M059J (cell line): ENCODE data around the gene MYO1G. TPM values are rescaled to one million over a fixed set of nuclear protein-coding genes. Genes with fewer than 3 reads are reported as not detected.

Experiments
- DNase-seq: peaks from one replicate; pipeline ENCODE4 v3.0.0-alpha.2; 2012; ENCODE audit warnings: low read depth
- total RNA-seq: library from RNA; depleted of rRNA; stranded (reverse); fragments of >200 nt; shearing (Covaris generic); gene quantifications from 2 replicates; pipeline ENCODE4 v1.2.3, GENCODE V29; 2014

The MYO1G gene
- total RNA-seq, 1 experiment from 2014 or later = not detected

- no peak for DNase-seq
These were observed 2.4 kb upstream of the MYO1G start for GRCh38 chr7:44981035-44981706.

- DNase-seq = peak; percentile 54
These were observed 1.7 kb upstream of the MYO1G start for GRCh38 chr7:44980393-44981034.

- DNase-seq = peak; percentile 24
These were observed 922 bp upstream of the MYO1G start for GRCh38 chr7:44979481-44980392.

- no peak for DNase-seq
These were observed 868 bp downstream of the MYO1G start for GRCh38 chr7:44977959-44978335.

GRCh38 chr7:44977304-44977958, 1.4 kb downstream of the MYO1G start:
- DNase-seq = no peak

GRCh38 chr7:44976746-44977196, 2.0 kb downstream of the MYO1G start:
- no peak for DNase-seq

- DNase-seq = no peak
These were observed 2.6 kb downstream of the MYO1G start for GRCh38 chr7:44976040-44976745.

GRCh38 chr7:44975331-44976039, 3.3 kb downstream of the MYO1G start:
- DNase-seq = no peak

- no peak for DNase-seq
These were observed 4.3 kb downstream of the MYO1G start for GRCh38 chr7:44974549-44974948.

GRCh38 chr7:44973610-44974401, 5.0 kb downstream of the MYO1G start:
- DNase-seq = peak; percentile 50

GRCh38 chr7:44972562-44972961, 6.3 kb downstream of the MYO1G start:
- no peak for DNase-seq

GRCh38 chr7:44971902-44972441, 6.8 kb downstream of the MYO1G start:
- no peak for DNase-seq

GRCh38 chr7:44971188-44971901, 7.5 kb downstream of the MYO1G start:
- DNase-seq = no peak

- no peak for DNase-seq
These were observed 8.2 kb downstream of the MYO1G start for GRCh38 chr7:44970523-44971051.

- no peak for DNase-seq
These were observed 8.9 kb downstream of the MYO1G start for GRCh38 chr7:44969701-44970522.

GRCh38 chr7:44969049-44969700, 9.6 kb downstream of the MYO1G start:
- no peak for DNase-seq
